Left kidney (tissue), 2 donors: Measurements from ENCODE around the gene SIRT7. TPM values are rescaled to one million over a fixed set of nuclear protein-coding genes. Genes with fewer than 3 reads are reported as not detected.
"Not testable (repeated sequence)": the region's sequence is repeated elsewhere in the genome, so short reads cannot be mapped to it uniquely, and the experiment has no call there.

Experiments used
- DNase-seq: peaks from one replicate; pipeline ENCODE4 v3.0.0-alpha.2; 2013
- polyA plus RNA-seq: library from polyadenylated mRNA; unstranded; fragments of 120-200 nt; gene quantifications from one replicate; pipeline ENCODE4 v1.2.1, GENCODE V29; 2013; ENCODE audit not compliant: insufficient read length

SIRT7 gene
- polyA plus RNA-seq, 1 donor: 15.0 TPM

- DNase-seq: no peak
Measured at GRCh38 chr17:81955058-81955681, 37.2 kb upstream of the SIRT7 start.

GRCh38 chr17:81954131-81955057, 36.4 kb upstream of the SIRT7 start:
- no peak for DNase-seq

- not testable (repeated sequence) for DNase-seq
Measured at GRCh38 chr17:81953443-81953842, 35.5 kb upstream of the SIRT7 start.

GRCh38 chr17:81952792-81953228, 34.8 kb upstream of the SIRT7 start:
- DNase-seq: no peak

- no peak for DNase-seq
Measured at GRCh38 chr17:81951785-81952684, 34.1 kb upstream of the SIRT7 start.

- DNase-seq: no peak
Measured at GRCh38 chr17:81950501-81950900, 32.5 kb upstream of the SIRT7 start.

- DNase-seq: no peak
Measured at GRCh38 chr17:81948635-81949378, 30.8 kb upstream of the SIRT7 start.

- no peak for DNase-seq
Measured at GRCh38 chr17:81947189-81947588, 29.2 kb upstream of the SIRT7 start, which contains the start of gene MYADML2. TSS of gene MYADML2 (minus strand) at chr17:81947233. CDS start at chr17:81941741, 5,492 bp downstream.

GRCh38 chr17:81944858-81945257, 26.9 kb upstream of the SIRT7 start:
- DNase-seq: no peak

GRCh38 chr17:81942167-81942553, 24.2 kb upstream of the SIRT7 start:
- no peak for DNase-seq

GRCh38 chr17:81941484-81942166, 23.6 kb upstream of the SIRT7 start:
- DNase-seq: no peak

- DNase-seq: no peak
Measured at GRCh38 chr17:81940538-81941483, 22.8 kb upstream of the SIRT7 start.

GRCh38 chr17:81939881-81940385, 22.0 kb upstream of the SIRT7 start:
- DNase-seq: no peak

- no peak for DNase-seq
Measured at GRCh38 chr17:81939218-81939617, 21.2 kb upstream of the SIRT7 start.

GRCh38 chr17:81935709-81936084, 17.7 kb upstream of the SIRT7 start:
- no peak for DNase-seq

- DNase-seq: no peak
Measured at GRCh38 chr17:81934850-81935708, 17.1 kb upstream of the SIRT7 start.

GRCh38 chr17:81934098-81934757, 16.3 kb upstream of the SIRT7 start:
- DNase-seq: no peak

- no peak for DNase-seq
Measured at GRCh38 chr17:81933178-81933699, 15.3 kb upstream of the SIRT7 start.
